GM12801 (cell line): ENCODE measurements around the gene DOCK2.

Experiments
- CTCF ChIP-seq: IDR thresholded peaks from one replicate; pipeline ENCODE4 v1.5.1; 2011; ENCODE audit warnings: control low read depth; ENCODE audit not compliant: insufficient read length; ENCODE audit errors: extremely low read depth

The DOCK2 gene

DNA sequence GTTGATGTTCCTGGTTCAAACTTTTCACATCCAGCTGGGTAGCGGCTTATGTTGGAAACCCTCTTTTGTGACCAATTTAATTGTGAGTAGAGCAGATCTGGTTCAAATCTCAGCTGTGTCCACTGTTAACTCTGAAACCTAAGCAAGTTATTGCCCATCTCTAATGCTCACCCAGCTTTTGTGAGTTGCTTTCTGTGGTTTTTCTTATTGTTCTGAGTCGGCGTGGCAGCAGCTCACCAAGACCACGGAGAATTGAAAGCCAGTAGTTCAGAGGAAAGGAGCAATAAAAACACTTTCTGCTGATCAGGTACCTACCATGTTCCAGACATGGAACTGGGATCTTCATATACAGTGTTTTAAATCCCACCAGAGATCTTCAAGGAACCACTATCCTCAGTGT, 114.4 kb downstream of the DOCK2 start:
- no peak for TF ChIP-seq CTCF

GRCh38 chr5:169753795-169754194, 116.7 kb downstream of the DOCK2 start:
- TF ChIP-seq CTCF = no peak

DNA sequence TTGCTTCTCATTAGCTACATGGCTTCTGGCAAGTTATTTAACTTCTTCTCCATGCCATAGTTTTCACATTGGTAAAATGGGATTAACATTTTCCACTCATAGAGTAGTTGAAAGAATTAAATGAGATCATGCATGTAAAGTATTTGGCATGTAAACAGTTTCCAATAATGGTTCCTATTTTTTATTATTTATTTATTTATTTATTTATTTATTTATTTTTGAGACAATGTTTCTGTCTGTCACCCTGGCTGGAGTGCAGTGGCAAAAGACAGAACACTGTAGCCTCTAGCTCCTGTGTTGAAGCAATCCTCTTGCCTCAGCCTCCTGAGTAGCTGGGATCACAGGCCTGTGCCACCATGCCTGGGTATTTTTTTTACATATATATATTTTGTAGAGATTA, 117.7 kb downstream of the DOCK2 start:
- TF ChIP-seq CTCF = no peak

DNA sequence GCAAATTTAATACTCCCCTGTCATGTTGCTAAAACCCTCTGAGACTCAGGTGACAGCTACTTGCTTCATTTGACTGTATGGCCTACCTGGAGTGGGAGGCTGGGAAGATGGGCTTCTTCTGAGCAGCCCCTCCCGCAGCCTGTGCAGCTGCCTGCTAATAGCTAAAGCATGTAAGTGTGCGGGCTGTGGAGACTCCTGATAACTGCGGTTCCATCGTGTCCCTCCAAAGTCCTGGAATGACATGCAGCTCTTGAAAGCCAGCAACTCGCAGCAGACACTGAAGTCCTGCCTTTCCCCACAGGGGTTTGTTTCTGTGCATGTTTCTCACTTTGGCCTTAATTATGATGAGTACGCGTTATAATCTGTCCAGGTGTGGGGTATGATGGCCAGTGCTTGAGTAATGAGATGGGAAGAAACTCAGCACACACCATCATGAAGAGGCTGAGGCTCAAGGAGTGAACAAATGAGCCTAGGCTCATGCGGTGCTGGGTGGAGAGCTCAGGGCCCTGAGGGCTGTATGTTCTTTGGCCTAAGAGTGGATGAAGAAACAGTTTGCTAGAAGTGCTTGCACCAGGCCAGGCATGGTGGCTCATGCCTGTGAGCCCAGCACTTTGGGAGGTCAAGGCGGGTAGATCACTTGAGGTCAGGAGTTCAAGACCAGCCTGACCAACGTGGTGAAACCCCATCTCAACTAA, 119.1 kb downstream of the DOCK2 start:
- TF ChIP-seq CTCF = no peak

DNA sequence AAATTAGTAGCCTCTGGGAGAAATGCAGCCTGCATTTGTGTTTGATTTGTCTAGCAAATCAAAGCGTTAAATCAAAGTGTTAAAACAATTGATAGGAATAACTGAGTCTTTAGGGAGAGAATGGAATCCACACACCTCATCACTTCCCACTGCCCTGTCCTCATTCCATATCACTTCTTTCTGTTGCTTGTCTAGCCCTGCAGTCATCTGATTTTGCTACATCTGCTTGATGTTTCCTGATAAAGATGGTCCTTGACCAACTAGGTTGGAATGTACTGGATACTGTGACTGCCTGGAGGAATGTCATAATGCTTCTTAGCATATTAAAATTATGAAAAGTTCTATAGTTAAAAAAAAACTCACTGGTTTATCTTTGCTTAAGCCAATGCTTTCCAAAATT, 119.9 kb downstream of the DOCK2 start:
- no peak for TF ChIP-seq CTCF

DNA sequence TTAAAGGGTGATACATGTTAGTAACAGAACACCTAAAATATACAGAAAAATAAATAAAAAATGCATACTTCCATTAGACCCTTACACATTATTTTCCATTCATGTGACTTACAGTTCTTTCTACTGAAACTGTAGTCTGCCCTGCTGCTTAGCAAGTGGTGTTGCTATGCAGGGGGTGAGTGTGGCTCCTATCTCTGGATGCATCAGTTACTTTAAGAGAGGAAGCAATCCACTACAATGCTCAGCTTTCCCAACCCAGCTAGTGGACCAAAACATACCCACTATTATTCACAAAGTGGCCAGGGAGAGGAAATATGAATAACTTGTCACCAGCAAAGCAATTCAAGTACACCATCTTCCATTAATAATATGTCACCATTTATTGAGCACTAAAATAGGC, 121.8 kb downstream of the DOCK2 start:
- TF ChIP-seq CTCF = no peak

DNA sequence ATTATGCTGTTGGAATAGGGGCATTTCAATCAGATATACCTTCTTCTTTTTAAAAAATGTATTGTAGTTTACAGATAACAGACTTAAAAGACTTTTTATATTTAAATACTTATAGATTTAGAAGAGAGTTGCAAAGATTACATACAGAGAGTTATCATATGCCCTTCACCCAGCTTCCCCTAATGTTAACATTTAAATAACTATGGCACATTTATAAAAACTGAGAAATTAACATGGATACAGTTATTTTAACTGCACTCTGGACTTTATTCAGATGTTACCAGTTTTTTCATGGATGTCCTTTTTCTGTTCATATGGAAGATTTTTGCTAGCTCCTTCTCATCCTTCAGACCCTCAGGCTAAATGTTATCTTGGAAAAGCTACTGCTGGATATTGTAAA, 123.2 kb downstream of the DOCK2 start:
- no peak for TF ChIP-seq CTCF
